Stimulated activated CD8-positive, alpha-beta memory T cell treated with anti-CD3 and anti-CD28 coated beads, Interleukin-15, amount 100 ng/mL, for 1 hour (primary cell): ENCODE measurements around the gene WAPL.

Experiments used
- DNase-seq: peaks from one replicate; pipeline ENCODE4 v3.0.0-alpha.2; 2020; ENCODE audit warnings: low read depth

The WAPL gene

GRCh38 chr10:86523348-86523747, 1.8 kb upstream of the WAPL start:
- DNase-seq, result no peak

GRCh38 chr10:86522510-86522855, 891 bp upstream of the WAPL start:
- DNase-seq, result no peak

- DNase-seq, result no peak
Measured at GRCh38 chr10:86520871-86521677, 518 bp downstream of the WAPL start.

- DNase-seq, result no peak
Measured at GRCh38 chr10:86518781-86519180, 2.8 kb downstream of the WAPL start.

- DNase-seq, result no peak
Measured at GRCh38 chr10:86512137-86512536, 9.5 kb downstream of the WAPL start.

GRCh38 chr10:86511027-86511865, 10.3 kb downstream of the WAPL start:
- no peak for DNase-seq

- DNase-seq, result no peak
Measured at GRCh38 chr10:86509145-86509544, 12.4 kb downstream of the WAPL start.

GRCh38 chr10:86508217-86508616, 13.4 kb downstream of the WAPL start:
- no peak for DNase-seq

GRCh38 chr10:86506499-86506898, 15.1 kb downstream of the WAPL start:
- DNase-seq, result no peak

- DNase-seq, result no peak
Measured at GRCh38 chr10:86506062-86506461, 15.5 kb downstream of the WAPL start.

GRCh38 chr10:86504510-86504909, 17.1 kb downstream of the WAPL start:
- DNase-seq, result no peak

- DNase-seq, result no peak
Measured at GRCh38 chr10:86500846-86501245, 20.7 kb downstream of the WAPL start.

- DNase-seq, result no peak
Measured at GRCh38 chr10:86498598-86498997, 23.0 kb downstream of the WAPL start.

- no peak for DNase-seq
Measured at GRCh38 chr10:86497621-86498020, 24.0 kb downstream of the WAPL start.

GRCh38 chr10:86489960-86490612, 31.5 kb downstream of the WAPL start:
- DNase-seq, result no peak

- DNase-seq, result no peak
Measured at GRCh38 chr10:86489071-86489810, 32.4 kb downstream of the WAPL start.

- no peak for DNase-seq
Measured at GRCh38 chr10:86486856-86487255, 34.7 kb downstream of the WAPL start.

- no peak for DNase-seq
Measured at GRCh38 chr10:86483664-86484063, 37.9 kb downstream of the WAPL start.

GRCh38 chr10:86481761-86482160, 39.8 kb downstream of the WAPL start:
- DNase-seq, result no peak

GRCh38 chr10:86480571-86480970, 41.0 kb downstream of the WAPL start:
- no peak for DNase-seq

- DNase-seq, result no peak
Measured at GRCh38 chr10:86472061-86472460, 49.5 kb downstream of the WAPL start.
